ENCODE results near the gene CEBPA.

The CEBPA gene

DNA sequence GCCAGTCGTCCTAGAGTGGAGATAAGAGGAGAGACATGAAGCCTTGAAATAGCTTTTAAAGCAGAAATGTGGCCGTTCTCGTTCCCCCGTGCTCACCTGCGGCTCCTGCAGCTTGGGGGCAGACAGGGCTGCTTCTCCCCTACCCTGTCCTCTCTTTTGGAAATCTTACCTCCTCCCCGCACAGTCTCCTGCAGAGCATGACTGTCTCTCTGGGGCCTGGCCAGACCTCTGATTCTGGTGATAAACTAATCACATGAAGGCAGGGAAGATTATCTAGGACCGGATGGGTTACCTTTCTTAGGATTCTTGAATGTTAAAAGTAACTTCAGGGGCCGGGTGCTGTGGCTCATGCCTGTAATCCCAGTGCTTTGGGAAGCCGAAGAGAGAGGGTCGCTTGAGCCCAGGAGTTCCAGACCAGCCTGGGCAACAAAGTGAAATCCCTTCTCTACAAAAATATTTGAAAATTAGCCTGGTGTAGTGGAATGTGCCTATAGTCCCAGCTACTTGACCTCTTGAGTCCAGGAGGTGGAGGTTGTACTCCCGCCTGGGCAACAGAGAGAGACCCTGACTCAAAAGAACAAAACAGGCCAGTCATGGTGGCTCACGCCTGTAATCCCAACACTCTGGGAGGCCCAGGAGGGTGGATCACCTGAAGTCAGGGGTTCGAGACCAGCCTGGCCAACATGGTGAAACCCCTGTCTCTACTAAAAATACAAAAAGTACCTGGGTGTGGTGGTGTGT lies 8.1 kb downstream of the CEBPA start:
- Histone ChIP-seq H3K36me3 (ENCODE audit: insufficient read depth, insufficient read length, low read length) (no peaks in the 10 kb centered on the region), H3K4me1 (ENCODE audit: insufficient read depth, insufficient read length) (peaks cover 14% of the 10 kb centered on the region), H3K4me3 (ENCODE audit: insufficient read length, low read depth) (no peak overlapping the region), H3K9ac (ENCODE audit: insufficient read length, low read depth) (no peak overlapping the region), H3K9me3 (ENCODE audit: insufficient read depth, low read length) (0 out of 2 replicates have a peak, but pooled peaks cover 3% of the 10 kb centered on the region), H3K27me3 (ENCODE audit: insufficient read depth, insufficient read length) (no peaks in the 10 kb centered on the region)
- TF ChIP-seq SUZ12 (IDR thresholded peaks at IDR 0.05; ENCODE audit: extremely low read depth, insufficient read depth, insufficient read length) (no peak), ZNF274 (IDR thresholded peaks at IDR 0.05; ENCODE audit: low read depth, low read length) (no peak), YY1 (IDR thresholded peaks at IDR 0.05; ENCODE audit: insufficient read depth, insufficient read length) (no peak)
- DNase-seq (ENCODE audit: low read depth, low spot score) = no peak

- Histone ChIP-seq H3K27me3 (ENCODE audit: insufficient read depth, insufficient read length) (no peaks in the 10 kb centered on the region), H3K9me3 (ENCODE audit: insufficient read depth, low read length) (peaks cover 9% of the 10 kb centered on the region; the same call in 1 of the 2 replicates), H3K4me1 (ENCODE audit: insufficient read depth, insufficient read length) (peaks cover 10% of the 10 kb centered on the region), H3K36me3 (ENCODE audit: insufficient read depth, insufficient read length, low read length) (no peaks in the 10 kb centered on the region), H3K9ac (ENCODE audit: insufficient read length, low read depth) (no peak overlapping the region), H3K4me3 (ENCODE audit: insufficient read length, low read depth) (no peak overlapping the region)
- DNase-seq (ENCODE audit: low read depth, low spot score) = no peak
- TF ChIP-seq ZNF274 (IDR thresholded peaks at IDR 0.05; ENCODE audit: low read depth, low read length) (no peak), YY1 (IDR thresholded peaks at IDR 0.05; ENCODE audit: insufficient read depth, insufficient read length) (no peak), SUZ12 (IDR thresholded peaks at IDR 0.05; ENCODE audit: extremely low read depth, insufficient read depth, insufficient read length) (no peak)
Measured at GRCh38 chr19:33293255-33294057, 8.9 kb downstream of the CEBPA start.

DNA sequence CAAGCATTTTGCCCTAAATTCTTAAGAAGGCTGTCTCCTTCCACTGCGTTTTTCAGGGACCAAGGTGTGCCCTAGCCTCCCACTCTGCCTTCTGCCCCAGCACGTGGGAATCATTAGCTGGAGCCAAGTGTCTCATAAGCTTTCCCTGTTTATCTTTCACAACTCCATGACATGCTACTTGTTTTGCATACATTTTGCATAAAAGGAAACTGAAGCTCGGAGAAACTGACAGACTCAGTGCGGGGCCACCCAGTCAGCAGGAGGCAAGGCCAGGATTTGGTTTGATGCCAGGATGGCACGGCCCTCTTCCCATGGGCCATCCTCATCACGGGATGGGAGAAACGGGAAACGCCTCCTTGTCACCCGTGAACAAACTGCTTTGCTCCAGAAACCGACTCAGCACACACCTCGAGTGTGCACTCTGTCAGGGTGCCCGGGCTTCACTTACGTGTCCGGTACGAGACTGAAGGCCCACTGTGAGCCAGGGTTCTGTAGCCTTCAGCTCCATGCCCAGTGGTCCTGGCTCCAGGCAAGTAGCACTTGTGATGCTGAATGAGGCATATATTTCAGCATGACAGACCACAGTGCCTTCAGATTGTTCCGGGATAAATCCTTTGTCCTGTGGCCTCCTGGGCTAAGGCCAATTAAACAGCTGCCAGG lies 9.6 kb downstream of the CEBPA start:
- H3K9ac ChIP-seq (ENCODE audit: insufficient read length, low read depth) = no peak overlapping the region

DNA sequence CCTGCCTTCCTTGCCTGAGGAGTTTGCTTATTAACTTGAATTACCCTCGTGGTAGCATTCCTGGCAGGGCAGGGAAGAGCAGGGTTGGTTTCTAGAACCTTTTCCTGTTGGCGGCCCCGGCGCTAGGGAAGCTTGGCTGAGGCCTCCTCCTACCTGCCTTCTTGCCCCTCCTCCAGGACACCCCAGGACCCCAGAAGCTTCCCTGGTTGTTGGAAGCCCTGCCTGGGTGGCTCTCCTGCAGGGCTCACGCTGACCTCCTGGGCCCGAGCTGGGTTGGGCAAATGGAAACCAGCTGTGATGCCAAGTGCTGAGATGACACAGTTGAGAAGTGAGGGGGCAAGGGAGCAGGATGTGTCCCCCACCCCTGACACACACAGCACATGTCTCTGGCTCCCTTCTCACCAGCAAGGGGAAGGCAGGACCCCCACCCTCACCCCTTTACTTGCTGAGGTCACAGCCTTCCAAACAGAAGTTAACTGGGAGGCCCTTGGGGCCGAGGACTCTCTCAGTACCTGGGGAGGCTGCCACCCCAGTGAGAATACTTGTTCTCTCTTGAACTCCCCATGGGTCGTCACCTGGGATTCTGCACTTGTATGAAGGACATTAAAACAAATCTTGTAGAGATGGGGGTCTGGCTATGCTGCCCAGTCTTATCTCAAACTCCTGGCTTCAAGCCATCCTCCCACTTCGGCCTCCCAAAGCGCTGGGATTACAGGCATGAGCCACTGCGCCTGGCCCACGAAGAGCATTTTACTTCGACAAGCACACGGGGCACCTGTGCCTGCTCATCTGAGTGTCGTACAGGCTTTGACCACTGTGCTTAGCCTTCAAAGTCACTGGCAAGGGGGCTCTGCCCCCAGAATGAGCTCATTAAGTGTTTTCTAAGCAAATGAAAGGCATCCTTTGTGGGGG lies 10.5 kb downstream of the CEBPA start:
- H3K9ac ChIP-seq (ENCODE audit: insufficient read length, low read depth) = no peak overlapping the region

More for the DNA sequence above, 9.6 kb downstream of the CEBPA start:
- H3K4me3 ChIP-seq (ENCODE audit: insufficient read length, low read depth) = no peak overlapping the region
- H3K27me3 ChIP-seq (ENCODE audit: insufficient read depth, insufficient read length) = no peaks in the 10 kb centered on the region
- H3K36me3 ChIP-seq (ENCODE audit: insufficient read depth, insufficient read length, low read length) = no peaks in the 10 kb centered on the region
- TF ChIP-seq ZNF274 (IDR thresholded peaks at IDR 0.05; ENCODE audit: low read depth, low read length) (no peak), SUZ12 (IDR thresholded peaks at IDR 0.05; ENCODE audit: extremely low read depth, insufficient read depth, insufficient read length) (no peak), YY1 (IDR thresholded peaks at IDR 0.05; ENCODE audit: insufficient read depth, insufficient read length) (no peak)
- peaks cover 15% of the 10 kb centered on the region; the same call in 1 of the 2 replicates for H3K9me3 ChIP-seq (ENCODE audit: insufficient read depth, low read length)
- DNase-seq (ENCODE audit: low read depth, low spot score) = no peak
- peaks cover 10% of the 10 kb centered on the region for H3K4me1 ChIP-seq (ENCODE audit: insufficient read depth, insufficient read length)

DNA sequence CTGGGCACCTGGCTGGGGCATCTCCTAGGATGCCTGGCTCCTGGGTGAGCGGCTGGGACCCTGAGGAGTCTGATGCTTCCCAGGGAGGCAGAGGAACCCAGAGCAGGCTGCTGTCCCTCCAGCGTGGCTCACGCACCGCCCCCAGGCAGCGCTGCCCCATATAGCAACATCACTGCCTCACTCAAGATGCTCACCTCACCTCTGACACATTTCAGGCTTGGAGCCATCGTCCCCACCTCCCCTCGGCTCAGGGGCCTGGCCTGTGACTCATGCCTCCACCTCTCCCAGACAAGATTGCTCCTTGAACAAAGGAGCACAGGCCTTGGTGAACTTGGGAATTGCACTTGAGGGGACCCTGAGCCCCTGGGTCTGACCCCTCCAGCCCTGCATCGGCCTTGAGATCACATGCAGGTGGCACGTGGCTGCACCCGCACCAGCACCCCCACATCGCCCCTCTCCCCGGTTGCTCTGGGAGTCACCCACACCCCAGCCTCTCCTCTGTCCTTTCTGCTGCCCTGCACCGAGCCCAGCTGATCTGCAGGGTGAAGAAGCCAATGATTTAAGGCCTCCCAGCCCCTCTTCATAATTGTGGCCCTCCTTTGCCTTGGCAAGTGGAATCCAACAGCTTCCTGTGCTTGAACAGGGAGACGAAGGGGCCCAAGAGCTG lies 11.2 kb downstream of the CEBPA start:
- Histone ChIP-seq H3K36me3 (ENCODE audit: insufficient read depth, insufficient read length, low read length) (no peaks in the 10 kb centered on the region), H3K27me3 (ENCODE audit: insufficient read depth, insufficient read length) (no peaks in the 10 kb centered on the region), H3K9me3 (ENCODE audit: insufficient read depth, low read length) (peaks cover 15% of the 10 kb centered on the region; the same call in 1 of the 2 replicates), H3K4me3 (ENCODE audit: insufficient read length, low read depth) (no peak overlapping the region), H3K9ac (ENCODE audit: insufficient read length, low read depth) (peak overlapping the region; percentile 36), H3K4me1 (ENCODE audit: insufficient read depth, insufficient read length) (peaks cover 15% of the 10 kb centered on the region)
- no peak for DNase-seq (ENCODE audit: low read depth, low spot score)
- TF ChIP-seq ZNF274 (IDR thresholded peaks at IDR 0.05; ENCODE audit: low read depth, low read length) = no peak

More for the DNA sequence above, 10.5 kb downstream of the CEBPA start:
- no peaks in the 10 kb centered on the region for H3K36me3 ChIP-seq (ENCODE audit: insufficient read depth, insufficient read length, low read length)
- peaks cover 13% of the 10 kb centered on the region for H3K4me1 ChIP-seq (ENCODE audit: insufficient read depth, insufficient read length)
- DNase-seq (ENCODE audit: low read depth, low spot score) = no peak
- TF ChIP-seq SUZ12 (IDR thresholded peaks at IDR 0.05; ENCODE audit: extremely low read depth, insufficient read depth, insufficient read length) (no peak), ZNF274 (IDR thresholded peaks at IDR 0.05; ENCODE audit: low read depth, low read length) (no peak), YY1 (IDR thresholded peaks at IDR 0.05; ENCODE audit: insufficient read depth, insufficient read length) (no peak)
- no peak overlapping the region for H3K4me3 ChIP-seq (ENCODE audit: insufficient read length, low read depth)
- H3K9me3 ChIP-seq (ENCODE audit: insufficient read depth, low read length) = peaks cover 15% of the 10 kb centered on the region; the same call in 1 of the 2 replicates
- no peaks in the 10 kb centered on the region for H3K27me3 ChIP-seq (ENCODE audit: insufficient read depth, insufficient read length)

Data from NT2/D1 (cell line).